Sigmoid colon (tissue), 7 donors: ENCODE data around the gene SAMD4A. TPM values are rescaled to one million over a fixed set of nuclear protein-coding genes. Genes with fewer than 3 reads are reported as not detected.

Experiments used
- DNase-seq: peaks from one replicate; pipeline ENCODE4 v3.0.0-alpha.2; 2019
- H3K27ac ChIP-seq, 4 donors: fragments of 200-600 bp; sonication (generic); one replicate each; pipeline ENCODE4 v1.5.1; 2016 to 2019; ENCODE audit warnings: mild to moderate bottlenecking in 1 of 4
- H3K27me3 ChIP-seq, 3 donors: fragments of 200-600 bp; sonication (generic); one replicate each; pipeline ENCODE4 v1.5.1; 2019; ENCODE audit warnings: mild to moderate bottlenecking in 1 of 3
- H3K36me3 ChIP-seq, 4 donors: fragments of 200-600 bp; sonication (generic); one replicate each; pipeline ENCODE4 v1.5.1; 2016 to 2019
- H3K4me1 ChIP-seq, 4 donors: fragments of 200-600 bp; sonication (generic); one replicate each; pipeline ENCODE4 v1.5.1; 2017 to 2019
- H3K4me3 ChIP-seq, 4 donors: fragments of 200-600 bp; sonication (generic); one replicate each; pipeline ENCODE4 v1.5.1; 2017 to 2019; ENCODE audit warnings: mild to moderate bottlenecking in 2 of 4, moderate library complexity in 1 of 4
- H3K9me3 ChIP-seq, 4 donors: fragments of 200-600 bp in 3 of 4; sonication (generic) in 3 of 4; one replicate each; pipeline versions ENCODE4 v1.5.1 to v1.6.1; 2013 to 2019
- CTCF ChIP-seq, 4 experiments: fragments of 450-650 bp in 3 of 4; fragments of 200-600 bp in 1 of 4; IDR thresholded peaks; one replicate each; pipeline ENCODE4 v1.5.1; 2016 to 2019; ENCODE audit warnings: antibody characterized with exemption in 4 of 4, mild to moderate bottlenecking in 3 of 4, moderate library complexity in 2 of 4
- EP300 ChIP-seq, 4 donors: sonication (generic); formaldehyde crosslinking; IDR thresholded peaks; one replicate each; pipeline ENCODE4 v1.6.1; 2017; ENCODE audit warnings: antibody characterized with exemption in 4 of 4
- POLR2A ChIP-seq, 2 donors: fragments of 450-650 bp; IDR thresholded peaks; one replicate each; pipeline ENCODE4 v1.6.1; 2016; ENCODE audit warnings: antibody characterized with exemption in 2 of 2, mild to moderate bottlenecking in 2 of 2, moderate library complexity in 2 of 2
- POLR2AphosphoS5 ChIP-seq, 4 donors: sonication (generic); formaldehyde crosslinking; IDR thresholded peaks; one replicate each; pipeline ENCODE4 v1.6.1; 2017; ENCODE audit warnings: antibody characterized with exemption in 4 of 4
- WGBS, 2 donors: extraction: QIAGEN DNeasy Blood & Tissue Kit; methylation state at CpG; one replicate each; pipeline ENCODE4 v1.1.7; 2013; 5-methylcytosine and 5-hydroxymethylcytosine counted together
- intact Hi-C: fragments of 100-400 bp; cut with DNase I; formaldehyde crosslinking; loops from one replicate; pipeline ENCODE4 v1.15.1; 2023
- polyA plus RNA-seq, 3 donors: library from polyadenylated mRNA; stranded (reverse); fragments of 200-250 nt; gene quantifications; one replicate each; pipeline ENCODE4 v1.2.3, GENCODE V29; 2013
- total RNA-seq, 4 donors: library from RNA; depleted of rRNA; stranded (reverse); fragments of >200 nt; gene quantifications; one replicate each; pipeline ENCODE4 v1.1.0, GENCODE V29; 2016
- donor health status: healthy with polysubstance abuse.
- donor health status: Bipolar disorder and iron deficiency.
- donor health status: healthy.

The SAMD4A gene
- total and polyA plus RNA-seq, 7 donors, result 4.2 to 135 (median 79.8) TPM

- Histone ChIP-seq H3K4me3 (no peak overlapping the region), H3K27ac (peak overlapping the region; percentile 81 to 95 (median 88)), H3K9me3 (no peaks in the 10 kb centered on the region), H3K4me1 (peaks cover 0 to 96% (median 87%) of the 10 kb centered on the region in 4 donors), H3K27me3 (no peaks in the 10 kb centered on the region), H3K36me3 (no peaks in the 10 kb centered on the region)
- intact Hi-C loops, result no loop called here
- TF ChIP-seq EP300 (IDR thresholded peaks at IDR 0.05), result no peak
- no peak for TF ChIP-seq CTCF (IDR thresholded peaks at IDR 0.05)
- no peak for TF ChIP-seq POLR2A (IDR thresholded peaks at IDR 0.05)
- no peak for TF ChIP-seq POLR2AphosphoS5 (IDR thresholded peaks at IDR 0.05)
- no peak for DNase-seq
- WGBS, 2 donors, result 88 to 89% methylated on average over 7 of the region's 7 CpGs
Observed at GRCh38 chr14:54672181-54672580, 105.3 kb downstream of the SAMD4A start.

- Histone ChIP-seq H3K4me3 (no peak overlapping the region), H3K9me3 (no peaks in the 10 kb centered on the region), H3K27ac (peak overlapping the region; percentile 81 to 95 (median 88)), H3K36me3 (no peaks in the 10 kb centered on the region), H3K4me1 (peaks cover 0 to 100% (median 92%) of the 10 kb centered on the region in 4 donors), H3K27me3 (no peaks in the 10 kb centered on the region)
- 79 to 81% methylated on average over 5 of the region's 5 CpGs for WGBS, 2 donors
- no peak for DNase-seq
- no peak for TF ChIP-seq POLR2A (IDR thresholded peaks at IDR 0.05)
- no peak for TF ChIP-seq EP300 (IDR thresholded peaks at IDR 0.05)
- no peak for TF ChIP-seq POLR2AphosphoS5 (IDR thresholded peaks at IDR 0.05)
- TF ChIP-seq CTCF (IDR thresholded peaks at IDR 0.05), result no peak
- intact Hi-C loops, result no loop called here
Observed at GRCh38 chr14:54672688-54673087, 105.8 kb downstream of the SAMD4A start.

GRCh38 chr14:54673193-54674045 is 106.5 kb downstream of the SAMD4A start:
- H3K4me1 ChIP-seq, result peaks cover 0 to 97% (median 94%) of the 10 kb centered on the region in 4 donors
- intact Hi-C loops, result no loop called here
- 76 to 84% methylated on average over 13 of the region's 13 CpGs for WGBS, 2 donors
- TF ChIP-seq EP300 (IDR thresholded peaks at IDR 0.05) (peak; percentile 84 to 97 (median 88)), CTCF (IDR thresholded peaks at IDR 0.05) (no peak), POLR2AphosphoS5 (IDR thresholded peaks at IDR 0.05) (peak; percentile 61 to 75 (median 72)), POLR2A (IDR thresholded peaks at IDR 0.05) (no peak)
- DNase-seq, result peak; percentile 87
- H3K27ac ChIP-seq, result peak overlapping the region; percentile 81 to 95 (median 88)
- H3K4me3 ChIP-seq, result no peak overlapping the region
- H3K9me3 ChIP-seq, result no peaks in the 10 kb centered on the region
- H3K36me3 ChIP-seq, result no peaks in the 10 kb centered on the region
- no peaks in the 10 kb centered on the region for H3K27me3 ChIP-seq

- intact Hi-C loops, result no loop called here
- Histone ChIP-seq H3K4me3 (no peak overlapping the region), H3K36me3 (no peaks in the 10 kb centered on the region), H3K4me1 (peaks cover 0 to 96% (median 92%) of the 10 kb centered on the region in 4 donors), H3K27me3 (no peaks in the 10 kb centered on the region), H3K27ac (peak overlapping the region; percentile 81 to 95 (median 88)), H3K9me3 (no peaks in the 10 kb centered on the region)
- no peak for DNase-seq
- 61 to 62% methylated on average over 3 of the region's 3 CpGs for WGBS, 2 donors
- TF ChIP-seq POLR2AphosphoS5 (IDR thresholded peaks at IDR 0.05) (peak in 1 of 4 donors; percentile 11), EP300 (IDR thresholded peaks at IDR 0.05) (no peak)
Observed at GRCh38 chr14:54674046-54674741, 107.3 kb downstream of the SAMD4A start.
